ENCODE results near the gene FAM240B.

GRCh38 chr9:38732885-38733284 lies 13.0 kb upstream of the FAM240B start:
- TF ChIP-seq ZC3H4 (CRISPR knock-in tag; IDR thresholded peaks at IDR 0.05; ENCODE audit: borderline replicate concordance) (no peak), CTCF (CRISPR knock-in tag; IDR thresholded peaks at IDR 0.05) (no peak), ETV6 (CRISPR knock-in tag; conservative IDR thresholded peaks at IDR 0.05) (no peak), YY1 (IDR thresholded peaks at IDR 0.05; ENCODE audit: insufficient read depth, insufficient replicate concordance, low read depth, low read length) (no peak), ZKSCAN8 (CRISPR knock-in tag; IDR thresholded peaks at IDR 0.05; ENCODE audit: borderline replicate concordance) (no peak), PBX3 (CRISPR knock-in tag; IDR thresholded peaks at IDR 0.05; ENCODE audit: borderline replicate concordance) (no peak), ZNF746 (CRISPR knock-in tag; IDR thresholded peaks at IDR 0.05) (no peak), EZH2 (conservative IDR thresholded peaks at IDR 0.05; ENCODE audit: low read depth, low read length) (no peak), POLR2A (IDR thresholded peaks at IDR 0.05; ENCODE audit: insufficient read depth in 1 of 2, low read depth in 2 of 2, low read length in 2 of 2) (no peak), MYC (CRISPR knock-in tag; IDR thresholded peaks at IDR 0.05; ENCODE audit: borderline replicate concordance) (no peak), SRSF9 (IDR thresholded peaks at IDR 0.05; ENCODE audit: borderline replicate concordance, insufficient read depth, low read depth, low read length, poor library complexity, severe bottlenecking) (no peak), NR2F1 (CRISPR knock-in tag; IDR thresholded peaks at IDR 0.05) (no peak)
